ENCODE data around the gene ADD1.
A peak's percentile ranks its signal among the peaks of the same experiment; 100 is the strongest.

Gene ADD1

DNA sequence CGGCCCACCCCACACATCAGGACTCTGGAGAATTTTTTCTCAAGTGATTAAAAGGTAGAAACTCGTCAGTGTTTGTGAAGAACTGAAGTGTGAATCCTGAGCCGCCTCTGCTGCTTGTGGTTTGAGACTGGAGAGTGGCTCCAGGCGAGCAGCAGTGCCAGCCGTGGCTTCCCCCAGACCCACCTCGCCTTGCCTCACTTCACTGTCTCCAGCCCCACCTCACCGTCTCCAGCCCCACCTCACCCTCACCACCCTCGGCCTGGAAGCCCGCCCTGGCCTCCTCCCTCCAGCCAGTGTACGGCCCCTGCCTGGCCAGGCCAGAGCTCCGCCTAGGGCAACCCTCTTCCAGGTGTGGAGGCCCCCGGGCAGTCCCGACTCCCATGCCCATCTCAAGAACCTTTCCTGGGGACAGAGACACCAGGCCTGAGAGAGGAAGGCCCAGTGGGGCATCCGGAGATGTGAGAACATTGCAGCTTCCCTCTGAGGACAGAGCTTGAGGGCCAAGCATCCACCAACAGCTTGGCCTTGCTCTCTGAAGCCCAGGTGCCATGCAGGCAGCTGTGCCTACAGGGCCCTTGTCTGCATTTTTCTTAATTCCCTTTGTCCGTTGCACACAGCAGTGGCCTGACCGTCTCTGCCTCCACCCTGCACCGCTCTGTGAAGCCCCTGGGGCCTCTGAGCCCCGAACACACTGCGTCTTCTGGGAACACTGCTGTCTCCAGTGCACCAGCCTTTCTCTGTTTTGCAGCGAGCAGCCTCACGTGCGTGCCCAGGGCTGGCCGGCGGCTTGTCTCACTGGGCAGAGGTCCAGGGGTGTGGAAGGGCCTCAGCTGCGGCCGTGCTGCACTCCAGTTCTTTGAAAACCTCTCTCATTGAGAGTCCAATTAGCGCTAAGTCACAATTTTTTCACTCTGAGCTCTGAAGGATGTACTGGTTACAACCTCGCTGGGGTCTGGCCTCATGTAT lies 37.0 kb upstream of the ADD1 start:
- no peak for DNase-seq

DNA sequence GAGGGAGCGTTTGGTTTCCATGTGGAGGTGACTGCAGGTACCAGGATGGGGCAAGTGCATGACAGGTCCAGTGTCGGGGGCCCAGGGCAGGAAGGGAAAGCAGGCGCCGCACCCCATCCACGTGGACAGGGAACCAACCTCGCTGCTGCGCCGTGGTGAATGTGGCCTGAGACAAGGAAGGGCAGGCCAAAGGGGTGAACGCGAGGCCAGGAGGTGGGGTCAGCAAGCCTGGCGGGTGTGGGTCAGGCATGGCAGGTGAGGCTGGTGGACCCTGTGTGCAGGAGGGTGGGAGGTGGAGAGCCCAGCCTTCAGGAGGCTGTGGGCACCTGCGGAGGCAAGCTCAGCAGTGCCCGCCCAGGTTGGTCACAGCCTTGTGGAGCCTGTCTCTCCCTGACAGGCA lies 36.1 kb upstream of the ADD1 start:
- no peak for DNase-seq

DNA sequence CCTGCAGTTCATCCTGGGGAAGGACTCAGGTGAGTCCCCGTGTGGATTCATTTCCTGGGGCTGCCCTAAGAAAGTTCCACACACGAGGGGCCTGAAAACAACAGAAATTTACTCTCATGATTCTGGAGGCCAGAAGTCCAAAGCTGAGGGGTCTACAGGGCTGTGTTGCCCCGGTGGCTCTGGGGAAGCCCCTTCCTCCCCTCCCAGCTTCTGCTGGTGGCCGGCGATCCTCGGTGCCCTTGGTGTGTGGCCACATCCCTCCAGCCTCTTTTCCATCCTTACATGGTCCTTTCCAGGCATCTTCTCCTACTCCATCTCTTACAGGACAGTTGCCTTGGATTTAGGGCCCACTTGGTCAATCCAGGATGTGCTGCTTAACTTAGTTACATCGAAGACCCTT lies 35.6 kb upstream of the ADD1 start:
- DNase-seq, result no peak

DNA sequence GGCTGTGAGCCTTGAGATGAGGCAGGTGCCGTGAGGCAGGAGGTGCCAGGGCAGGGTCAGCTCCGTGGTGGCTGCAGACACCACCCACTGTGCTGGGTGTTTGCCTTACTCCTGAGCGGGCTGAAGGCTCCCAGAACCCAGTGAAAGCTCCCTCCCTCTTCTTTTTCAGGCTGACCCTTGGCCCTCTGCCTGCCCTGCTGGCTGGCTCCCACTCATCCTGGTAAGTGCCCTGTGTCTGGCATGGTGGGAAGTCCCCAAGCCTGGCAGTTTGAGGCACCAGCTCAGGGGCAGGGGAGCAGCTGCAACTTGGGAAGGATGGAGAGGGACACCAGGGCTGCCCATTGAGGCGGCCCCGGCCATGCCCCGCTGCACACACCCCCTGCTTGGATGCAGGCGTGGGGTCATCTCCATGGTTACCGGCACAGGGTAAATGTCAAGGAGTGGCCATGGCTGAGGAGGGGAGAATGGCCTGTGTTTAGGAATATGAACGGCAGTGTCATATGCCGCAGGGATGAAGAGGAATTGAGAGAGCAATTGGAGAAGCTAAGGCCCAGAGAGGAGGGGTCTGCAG lies 33.9 kb upstream of the ADD1 start:
- DNase-seq, result no peak

DNA sequence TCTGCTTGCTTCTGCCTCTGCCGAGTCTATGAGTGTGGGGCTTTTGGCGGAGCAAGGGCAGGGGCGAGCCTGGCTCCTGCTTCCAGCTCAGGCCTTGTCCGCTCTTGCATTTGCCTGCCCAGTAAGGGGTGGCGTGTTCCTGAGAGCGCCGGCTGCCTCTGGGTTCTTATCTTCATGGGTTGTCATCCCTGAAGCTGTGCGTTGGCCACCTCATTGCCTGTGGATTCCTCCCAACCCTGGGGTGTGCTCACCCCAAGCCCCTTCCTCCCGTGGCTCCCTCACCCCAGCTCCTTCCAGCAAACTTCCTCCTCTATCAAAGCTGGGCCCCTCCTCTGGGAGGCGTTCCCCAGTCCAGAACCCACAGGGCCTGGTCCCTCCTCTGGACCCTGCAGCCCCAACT lies 33.3 kb upstream of the ADD1 start:
- DNase-seq, result peak; percentile 24

DNA sequence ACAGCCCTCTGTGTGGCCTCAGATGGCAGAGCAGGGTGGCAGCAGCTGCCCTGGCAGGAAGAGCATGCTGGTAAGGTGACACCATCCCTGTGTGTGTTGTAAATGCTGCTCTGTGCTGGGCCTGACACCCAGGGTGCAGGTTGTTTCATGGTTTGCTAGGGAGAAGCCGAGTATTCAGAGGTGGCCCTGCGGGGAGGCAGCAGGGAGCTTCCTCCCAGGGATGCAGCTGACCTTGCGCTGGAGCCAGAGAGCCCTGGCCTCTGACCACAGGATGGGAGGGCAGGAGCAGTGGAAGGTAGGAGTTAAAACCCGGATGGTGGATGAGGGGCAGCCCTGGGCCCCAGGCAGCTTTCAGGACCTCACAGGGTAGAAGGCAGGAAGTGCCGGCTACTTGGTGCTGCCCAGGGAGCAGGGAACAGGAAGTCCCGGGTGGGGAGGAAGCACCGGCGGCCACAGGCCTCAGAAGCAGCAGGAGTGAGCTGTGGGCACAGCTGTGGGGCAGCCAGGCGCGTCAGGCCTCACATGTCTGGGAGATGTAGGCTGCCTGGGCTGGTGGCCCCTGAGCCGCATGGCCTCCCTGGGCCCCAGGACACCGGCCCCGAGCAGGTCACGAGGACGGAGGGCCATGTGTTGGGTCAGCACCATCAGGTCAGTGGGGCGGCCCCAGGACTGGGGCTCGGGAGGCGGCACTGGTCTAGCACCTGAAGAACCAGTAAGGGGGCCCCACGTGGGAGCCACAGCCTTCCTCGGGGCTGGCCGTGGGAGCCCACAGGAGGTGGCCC lies 31.6 kb upstream of the ADD1 start:
- peak; percentile 70 for DNase-seq

DNA sequence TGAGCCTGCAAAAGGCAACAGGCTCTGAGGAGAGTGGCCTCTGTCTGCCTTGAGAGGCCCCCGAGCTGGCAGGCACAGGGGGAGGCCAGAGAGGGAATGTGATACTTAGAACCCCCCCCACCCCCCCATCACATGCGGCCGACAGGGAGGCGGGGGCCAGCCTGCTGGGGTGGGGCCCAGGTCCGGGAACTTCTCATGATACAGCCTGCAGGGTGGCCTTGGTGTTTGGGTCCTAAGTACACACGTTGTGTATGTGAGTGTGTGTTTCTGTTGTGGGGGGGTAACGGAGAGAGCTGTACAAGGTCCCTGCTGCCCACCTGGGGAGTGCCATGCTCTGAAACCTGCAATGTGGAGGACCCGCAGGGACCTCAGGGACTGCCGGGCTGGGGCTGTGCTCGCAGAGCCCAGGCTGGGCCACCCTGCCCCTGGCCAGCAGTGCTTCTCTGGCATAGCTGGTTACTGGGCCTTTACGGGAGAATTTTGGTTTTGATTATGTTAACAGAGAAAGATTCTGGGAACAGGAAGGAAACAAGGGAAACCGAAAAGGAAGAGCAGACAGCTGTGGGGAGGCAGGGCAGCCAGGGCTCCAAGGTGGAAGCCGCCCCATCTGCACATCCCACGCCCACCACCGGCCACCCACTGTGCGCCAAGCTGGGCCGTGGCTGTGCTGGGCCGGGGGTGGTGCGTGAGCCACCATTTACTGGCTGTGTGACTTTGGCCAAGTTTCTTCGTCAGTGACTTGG lies 30.9 kb upstream of the ADD1 start:
- no peak for DNase-seq

DNA sequence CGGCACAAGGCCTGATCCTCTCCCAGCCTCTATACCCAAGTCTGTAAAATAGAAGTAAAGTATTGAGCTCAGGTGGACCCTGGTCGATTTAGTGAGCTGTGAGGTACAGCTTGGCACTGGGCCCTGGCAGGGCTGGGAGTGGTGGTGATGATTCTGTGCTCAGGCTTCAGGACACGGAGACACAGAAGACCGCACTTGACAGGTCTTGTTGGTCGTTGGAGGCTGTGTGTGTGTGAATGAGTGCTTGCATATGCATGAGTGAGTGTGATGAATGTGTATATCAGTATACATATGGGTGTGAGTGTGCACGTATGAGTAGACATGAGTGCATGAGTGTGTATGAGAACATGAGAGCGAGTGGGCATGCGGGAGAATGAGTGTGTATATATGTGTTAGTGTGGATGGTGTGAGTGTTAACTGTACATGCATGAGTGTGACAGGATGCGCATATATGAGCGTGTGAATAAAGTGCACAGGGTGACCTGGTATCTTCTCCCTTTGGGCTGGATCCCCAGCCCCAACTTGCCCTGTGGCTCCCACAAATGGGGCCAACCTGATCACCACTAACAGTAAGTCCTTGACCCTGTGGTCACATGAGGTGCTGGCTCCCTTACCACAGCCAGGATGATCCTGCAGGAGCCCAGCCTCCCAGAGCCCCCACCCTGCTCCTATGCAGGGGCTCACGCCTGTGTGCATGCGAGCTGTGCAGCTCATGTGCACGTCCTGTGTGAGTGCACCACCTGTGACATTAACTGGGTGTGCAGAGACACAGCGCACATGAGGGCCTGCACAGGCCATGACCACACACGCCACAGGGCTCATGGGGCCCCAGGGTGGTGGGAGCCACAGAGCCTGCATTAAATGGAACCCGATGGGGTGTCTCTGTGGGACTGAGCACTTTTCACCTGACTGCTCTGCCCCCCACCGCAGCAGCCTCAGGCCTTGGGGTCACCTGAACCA lies 29.9 kb upstream of the ADD1 start:
- no peak for DNase-seq

DNA sequence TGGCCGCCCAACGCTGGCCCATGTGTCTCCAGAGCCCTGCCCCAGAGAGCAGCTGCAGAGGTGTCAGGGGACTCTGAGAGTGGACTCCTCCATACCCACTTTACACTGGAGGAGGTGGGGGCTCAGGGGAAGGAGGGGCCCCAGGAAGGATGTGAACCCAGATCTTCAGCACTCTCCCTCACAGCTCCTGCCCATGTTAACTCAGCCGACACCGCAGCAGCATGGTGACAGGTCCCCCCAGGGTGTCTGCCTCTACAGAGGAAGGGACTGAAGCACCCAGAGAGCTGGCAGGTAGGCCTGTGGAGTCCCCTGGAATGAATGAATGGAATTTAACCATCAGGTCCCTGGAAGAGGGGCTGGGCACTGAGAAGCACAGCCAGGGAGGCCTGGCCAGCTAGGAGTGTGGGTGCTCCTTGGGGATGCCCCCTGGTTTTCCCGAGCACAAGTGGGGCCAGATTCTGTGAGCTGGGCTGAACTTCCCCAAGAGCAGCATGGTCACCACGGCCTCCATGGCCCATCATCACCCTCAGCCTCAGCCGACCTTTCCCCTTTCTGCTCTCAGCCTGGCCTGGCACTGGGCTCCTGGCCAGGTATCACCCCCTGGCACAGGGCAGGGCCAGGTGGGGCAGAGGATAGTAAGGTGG lies 28.9 kb upstream of the ADD1 start:
- no peak for DNase-seq

DNA sequence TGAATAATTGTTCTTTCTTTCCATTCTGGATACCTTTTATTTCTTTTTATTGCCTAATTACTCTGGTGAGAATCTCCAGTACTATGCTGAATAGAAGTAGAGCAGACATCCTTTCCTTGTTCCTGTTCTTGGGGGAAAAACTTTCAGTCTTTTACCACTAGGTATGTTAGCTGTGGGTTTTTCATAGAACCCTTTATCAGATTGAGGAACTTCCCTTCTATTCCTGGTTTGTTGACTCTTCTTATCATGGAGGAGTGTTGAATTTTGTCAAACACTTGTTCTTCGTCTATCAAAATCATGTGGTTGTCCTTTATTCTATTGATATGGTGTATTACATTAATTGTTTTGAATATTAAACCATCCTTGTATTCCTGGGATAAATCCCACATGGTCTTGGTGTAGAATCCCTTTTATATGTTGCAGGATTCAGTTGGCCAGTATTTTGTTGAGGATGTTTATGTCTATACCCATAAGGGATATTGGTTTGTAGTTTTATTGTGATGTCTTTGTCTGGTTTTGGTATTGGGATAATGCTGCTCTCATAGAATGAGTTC lies 27.2 kb upstream of the ADD1 start:
- no peak for DNase-seq

DNA sequence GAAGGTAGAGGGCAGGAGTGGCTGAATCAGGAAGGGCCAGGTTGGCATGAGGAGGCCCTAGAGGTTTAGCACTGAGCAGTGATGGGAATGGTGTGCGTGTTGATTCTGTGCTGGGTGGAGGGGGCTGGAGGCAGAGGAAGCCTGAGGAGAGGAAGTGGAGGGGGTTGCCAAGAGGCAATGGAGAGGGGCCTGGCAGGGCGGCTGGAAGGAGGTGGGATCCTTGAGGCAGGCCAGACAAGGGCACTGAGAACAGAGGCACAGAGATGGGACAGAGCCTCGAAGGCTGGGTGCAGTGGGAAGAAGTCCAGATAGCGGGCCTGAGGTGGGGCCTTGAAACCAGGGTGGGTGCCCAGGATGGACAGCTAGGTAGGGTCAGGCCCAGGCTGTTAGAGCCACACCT lies 26.5 kb upstream of the ADD1 start:
- no peak for DNase-seq

DNA sequence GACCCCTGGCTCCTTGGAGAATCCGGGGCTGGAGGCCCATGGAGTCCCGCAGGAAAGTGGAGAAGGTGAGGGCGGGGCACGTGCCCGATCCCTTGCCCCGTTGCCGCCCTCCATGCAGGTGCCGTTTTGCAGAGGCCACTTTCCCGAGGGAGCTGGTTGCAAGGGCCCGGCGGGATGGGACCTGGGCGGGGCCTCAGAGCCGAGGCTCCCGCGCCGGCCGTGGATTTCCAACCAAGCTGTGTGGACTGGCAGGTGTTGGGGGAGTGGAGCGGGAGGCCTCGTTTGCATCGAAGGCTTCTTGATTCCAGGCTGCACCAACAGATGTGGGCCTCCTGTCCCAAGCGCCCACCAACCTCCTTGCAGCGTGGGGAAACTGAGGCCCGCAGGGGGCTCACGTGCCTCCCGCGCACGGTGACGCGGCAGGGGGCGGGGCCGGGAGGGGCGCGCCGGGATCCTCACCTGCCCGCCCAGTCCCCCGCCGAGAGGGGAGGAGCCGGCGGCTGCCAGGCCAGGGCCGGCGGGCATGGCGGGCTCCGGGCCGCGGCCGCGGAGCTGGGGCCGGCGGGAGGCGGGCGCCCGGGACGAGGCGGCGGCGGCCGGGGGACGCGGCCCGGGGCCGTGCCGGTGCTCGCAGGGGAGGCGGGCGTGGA lies 25.8 kb upstream of the ADD1 start:
- no peak for DNase-seq

DNA sequence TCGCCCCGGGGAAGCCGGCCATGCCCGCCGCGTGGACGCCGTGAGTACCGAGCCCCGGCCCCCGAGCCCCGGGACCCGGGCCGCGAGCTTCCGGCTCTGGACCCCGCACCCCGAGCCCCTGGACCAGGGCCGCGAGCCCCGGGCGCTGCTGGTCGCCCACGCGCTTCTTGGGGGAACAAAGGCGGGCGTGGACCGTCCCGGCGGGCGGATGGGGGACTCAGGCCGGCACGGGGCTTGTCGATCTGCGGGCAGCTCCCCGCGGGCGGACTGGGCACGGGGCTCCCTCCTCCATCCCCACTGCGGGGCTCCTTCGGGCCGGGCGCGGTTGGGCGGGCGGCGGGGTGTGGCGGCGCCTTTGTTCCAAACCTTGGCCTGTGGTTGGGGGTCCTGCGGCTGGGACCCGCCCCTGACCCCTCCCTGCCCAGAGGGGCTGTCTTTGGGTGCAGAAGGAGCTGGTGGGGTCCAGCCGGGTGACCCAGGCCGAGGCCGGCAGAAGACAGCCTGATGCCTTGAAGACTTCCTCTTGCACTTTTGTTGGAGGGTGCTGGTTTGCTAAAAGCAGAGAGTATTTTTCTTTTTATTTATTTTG lies 25.2 kb upstream of the ADD1 start:
- no peak for DNase-seq

DNA sequence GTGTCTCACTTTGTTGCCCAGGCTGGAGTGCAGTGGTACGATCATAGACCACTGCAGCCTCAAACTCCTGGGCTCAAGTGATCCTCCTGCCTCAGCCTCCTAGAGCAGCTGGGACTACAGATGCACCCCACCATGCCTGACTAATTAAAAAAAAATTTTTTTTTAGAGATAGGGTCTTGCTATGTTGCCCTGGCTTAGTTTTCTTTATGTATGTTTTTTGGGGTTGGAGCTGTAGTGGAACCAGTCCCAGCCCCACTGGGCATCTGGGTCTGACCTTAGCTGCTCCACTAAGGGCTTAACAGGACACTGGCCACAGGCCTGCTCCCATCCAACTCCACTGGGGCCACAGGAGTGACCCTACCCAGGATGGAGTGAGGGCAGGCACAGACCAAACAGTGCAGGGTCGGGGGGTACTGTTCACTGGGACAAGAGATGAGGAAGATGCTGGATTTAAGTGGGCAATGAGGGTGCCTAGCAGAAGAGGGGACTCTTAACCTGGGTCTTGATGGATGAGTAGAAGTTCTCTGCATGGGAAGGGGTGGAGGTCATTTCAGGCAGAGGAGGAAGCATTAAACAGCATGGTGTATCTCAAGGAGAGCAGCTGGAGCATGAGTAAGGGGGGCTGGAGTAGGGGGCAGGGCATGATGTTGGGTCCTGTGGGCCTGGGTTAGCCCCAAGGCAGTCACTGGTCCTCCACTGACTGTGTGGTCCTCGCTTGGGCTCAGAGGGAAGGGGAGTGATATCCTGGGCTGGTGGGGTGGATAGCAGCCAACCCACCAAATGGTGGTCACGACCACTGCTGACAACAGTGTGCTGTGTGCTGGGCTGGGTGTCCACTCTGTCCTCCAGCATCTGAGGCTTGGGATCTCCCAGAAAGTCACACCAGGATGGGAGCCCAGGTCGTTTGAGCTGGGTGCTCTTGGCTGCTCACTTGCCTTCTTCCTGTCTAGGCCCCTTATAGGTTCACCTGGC lies 24.1 kb upstream of the ADD1 start:
- DNase-seq, result no peak

DNA sequence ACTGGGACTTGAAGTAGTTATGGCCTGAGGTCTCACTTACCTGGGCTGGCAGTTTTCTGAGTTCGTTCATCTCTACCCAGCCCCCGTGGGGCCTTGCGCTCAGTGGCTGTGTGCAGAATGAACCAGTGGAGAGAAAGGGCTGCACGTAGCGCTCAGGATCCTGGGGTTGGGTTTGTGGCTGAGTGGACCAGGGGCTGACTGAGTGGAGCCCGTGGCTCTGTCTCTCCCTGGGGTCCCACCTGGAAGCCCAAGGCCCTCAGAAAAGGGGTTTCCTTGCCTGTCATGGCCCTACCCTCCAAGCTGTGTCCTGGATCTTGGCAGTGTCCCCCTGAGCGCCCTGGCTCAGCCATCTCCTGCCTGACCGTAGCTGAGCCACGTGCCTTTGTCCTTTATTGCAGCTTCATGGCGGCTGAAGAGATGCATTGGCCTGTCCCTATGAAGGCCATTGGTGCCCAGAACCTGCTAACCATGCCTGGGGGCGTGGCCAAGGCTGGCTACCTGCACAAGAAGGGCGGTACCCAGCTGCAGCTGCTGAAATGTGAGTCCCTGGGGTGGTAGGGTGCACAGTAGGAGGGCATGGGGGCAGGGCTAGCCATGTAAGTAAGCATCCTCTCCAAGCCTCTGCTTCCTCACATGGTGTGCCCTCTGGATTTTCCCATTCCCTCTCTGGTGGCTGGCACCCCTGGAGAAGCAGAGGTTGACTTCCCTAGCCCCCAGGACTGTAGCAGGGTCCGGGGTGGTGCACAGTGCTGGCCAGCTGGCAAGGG lies 23.2 kb upstream of the ADD1 start:
- no peak for DNase-seq

DNA sequence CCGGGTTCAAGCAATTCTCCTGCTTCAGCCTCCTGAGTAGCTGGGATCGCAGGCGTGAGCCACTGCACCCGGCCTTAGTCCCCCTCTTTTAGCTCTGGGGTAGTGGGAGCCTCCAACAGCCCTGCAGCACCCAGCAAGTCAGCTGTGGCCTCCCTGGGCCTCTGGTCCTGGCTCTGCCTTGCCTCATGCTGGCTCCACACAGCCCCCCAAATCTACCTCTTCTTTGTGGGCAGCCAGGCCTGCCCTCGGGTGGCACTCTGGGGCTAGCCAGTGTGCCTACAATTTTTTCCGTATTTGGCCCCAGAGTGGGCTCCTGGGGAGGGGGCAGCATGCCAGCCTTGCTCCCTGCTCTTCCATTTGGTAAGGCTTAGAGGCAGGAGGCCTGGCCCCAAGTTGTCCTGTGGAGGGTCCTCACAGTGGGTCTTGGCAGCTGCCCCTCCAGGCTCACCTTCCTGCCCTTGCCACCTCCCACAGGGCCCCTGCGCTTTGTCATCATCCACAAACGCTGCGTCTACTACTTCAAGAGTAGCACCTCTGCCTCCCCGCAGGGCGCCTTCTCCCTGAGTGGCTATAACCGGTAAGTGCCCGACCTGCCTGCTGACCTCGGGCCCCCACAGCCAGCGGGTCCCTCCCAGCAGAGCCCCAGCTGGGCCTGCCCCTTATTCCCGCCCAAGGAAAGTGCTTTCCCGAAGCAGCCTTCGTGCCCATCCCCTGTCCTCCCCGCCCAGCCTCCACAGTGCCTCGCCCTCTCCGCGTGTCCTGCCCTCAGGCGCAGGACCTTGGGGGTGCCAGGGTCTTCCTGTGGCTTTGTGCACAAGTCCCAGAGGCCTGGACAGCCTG lies 21.0 kb upstream of the ADD1 start:
- no peak for DNase-seq

DNA sequence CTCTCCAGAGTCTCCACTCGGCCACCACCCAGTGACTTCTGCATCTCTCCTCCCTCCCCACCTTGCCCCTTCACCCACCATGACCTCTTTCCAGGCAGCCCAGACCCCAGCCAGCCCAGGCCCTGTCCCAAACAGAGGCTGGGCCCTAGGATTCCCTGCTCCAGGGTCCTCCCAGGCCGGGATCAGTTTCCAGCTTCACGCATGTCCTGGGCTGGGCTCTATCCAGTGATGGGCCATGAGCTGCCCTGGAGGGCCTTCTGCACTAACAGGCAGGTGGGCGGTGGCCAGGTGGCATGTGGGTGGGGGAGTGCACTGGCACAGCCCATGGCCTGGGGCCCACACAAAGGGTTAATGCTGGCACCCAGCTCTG lies 20.4 kb upstream of the ADD1 start:
- DNase-seq, result no peak

Measured in hematopoietic multipotent progenitor cell treated with erythropoietin and hydrocortisone succinate and interleukin-3 and kit ligand, for 8 days (in vitro differentiated cells).